Measurements from ENCODE around the gene DGKB. TPM values are rescaled to one million over a fixed set of nuclear protein-coding genes. Genes with fewer than 3 reads are reported as not detected.

DGKB gene
- polyA plus RNA-seq, 1 of the 3 experiments (the other 2 are of a cell fraction), result 2.1 TPM

DNA sequence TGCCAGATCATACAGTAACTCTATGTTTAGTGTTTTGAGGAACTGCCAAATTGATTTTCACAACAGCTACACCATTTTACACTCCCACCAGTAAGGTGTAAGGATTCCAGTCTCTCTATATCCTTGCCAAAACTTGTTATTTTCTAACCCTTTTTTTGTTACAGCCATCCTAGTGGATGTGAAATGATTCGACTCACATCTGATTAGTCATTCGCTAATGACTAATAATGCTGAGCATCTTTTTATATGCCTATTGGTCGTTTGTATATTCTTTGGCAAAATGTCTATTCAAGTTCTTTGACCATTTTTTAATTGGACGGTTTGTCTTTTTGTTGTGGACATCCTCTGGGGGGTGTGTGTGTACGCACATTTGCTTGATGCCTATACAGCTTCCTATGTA is 142.8 kb downstream of the DGKB start:
- 69% methylated on average over 5 of the region's 5 CpGs for WGBS (ENCODE audit: low lambda C conversion rate)
- Histone ChIP-seq H3K79me2 (ENCODE audit: insufficient read depth) (no peaks in the 10 kb centered on the region), H3K9ac (no peak overlapping the region), H3K27ac (ENCODE audit: low read depth in 2 of 2, low read length in 1 of 2) (no peak overlapping the region), H3K27me3 (ENCODE audit: insufficient read depth) (no peaks in the 10 kb centered on the region), H4K20me1 (ENCODE audit: insufficient read depth) (no peaks in the 10 kb centered on the region), H3K4me2 (no peak overlapping the region), H3K36me3 (replicated peaks in 1 of 2; ENCODE audit: control insufficient read depth in 1 of 2, insufficient read depth in 2 of 2, low read length in 1 of 2) (no peaks in the 10 kb centered on the region), H2AFZ (ENCODE audit: low read depth) (no peak overlapping the region), H3K9me2 (no peaks in the 10 kb centered on the region), H3F3A (replicated peaks; ENCODE audit: insufficient read depth) (peaks cover 32% of the 10 kb centered on the region), H3K9me3 (no peaks in the 10 kb centered on the region; the same call in 1 of the 2 replicates), H3K4me1 (ENCODE audit: control insufficient read depth in 1 of 2, insufficient read depth in 2 of 2, low read depth in 1 of 2, low read length in 1 of 2) (peaks cover 15 to 28% of the 10 kb centered on the region in 2 experiments), H3K4me3 (ENCODE audit: low read depth in 2 of 2, low read length in 1 of 2) (no peak overlapping the region)
- CTCF ChIA-PET, result interaction anchor here (0.8 to 1.0 kb wide), 3 partner anchors 11 to 961 kb away, joined by 3 to 4 read pairs (median 3); no protein-coding TSS in a partner anchor
- TF ChIP-seq FOSL2 (IDR thresholded peaks at IDR 0.05; ENCODE audit: borderline replicate concordance, low read depth), result peak; percentile 32; the same call in 1 of the 2 replicates
- no peak for TF ChIP-seq SIN3A (IDR thresholded peaks at IDR 0.05; ENCODE audit: borderline replicate concordance, low read depth, low read length)
- TF ChIP-seq, protein P1, sequence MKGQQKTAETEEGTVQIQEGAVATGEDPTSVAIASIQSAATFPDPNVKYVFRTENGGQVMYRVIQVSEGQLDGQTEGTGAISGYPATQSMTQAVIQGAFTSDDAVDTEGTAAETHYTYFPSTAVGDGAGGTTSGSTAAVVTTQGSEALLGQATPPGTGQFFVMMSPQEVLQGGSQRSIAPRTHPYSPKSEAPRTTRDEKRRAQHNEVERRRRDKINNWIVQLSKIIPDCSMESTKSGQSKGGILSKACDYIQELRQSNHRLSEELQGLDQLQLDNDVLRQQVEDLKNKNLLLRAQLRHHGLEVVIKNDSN (IDR thresholded peaks at IDR 0.05; ENCODE audit: borderline replicate concordance, low read depth), result no peak
- DNase-seq, result no peak
- POLR2A ChIA-PET, result no interaction called here

DNA sequence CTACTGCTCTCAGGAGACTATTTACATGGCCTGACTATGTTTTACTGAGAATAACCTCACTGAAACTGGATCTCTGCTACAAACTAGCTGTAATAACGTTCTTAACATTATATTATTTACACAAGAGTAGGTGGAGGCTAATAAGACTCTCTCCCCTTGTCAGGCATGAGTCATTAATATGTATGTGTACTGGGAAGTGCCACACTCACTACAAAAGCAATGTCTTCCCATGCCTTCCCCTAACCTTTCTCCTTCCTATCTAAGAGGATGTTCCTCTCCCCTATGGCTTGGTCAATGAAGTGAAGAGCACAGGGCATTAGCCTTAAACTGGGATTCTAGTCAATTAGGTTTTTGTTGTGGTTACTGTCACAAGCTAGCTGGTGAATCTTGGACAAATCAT is 147.9 kb downstream of the DGKB start:
- TF ChIP-seq GABPA (IDR thresholded peaks at IDR 0.05; ENCODE audit: low read depth), result no peak
- TF ChIP-seq EP300 (IDR thresholded peaks at IDR 0.05; ENCODE audit: borderline replicate concordance in 1 of 2, low read depth in 1 of 2, low read length in 1 of 2), result no peak
- 0 out of 2 replicates have a peak, but pooled peaks have one; percentile 16 for TF ChIP-seq ELF1 (IDR thresholded peaks at IDR 0.05)
- TF ChIP-seq JUND (IDR thresholded peaks at IDR 0.05), result peak; percentile 46; the same call in 1 of the 2 replicates
- no peak for TF ChIP-seq EZH2phosphoT487 (IDR thresholded peaks at IDR 0.05; ENCODE audit: borderline replicate concordance, low read depth)
- no peak for TF ChIP-seq NRF1 (IDR thresholded peaks at IDR 0.05; ENCODE audit: low read depth, low read length)
- no peak for TF ChIP-seq RXRA (IDR thresholded peaks at IDR 0.05; ENCODE audit: borderline replicate concordance, low read depth)
- TF ChIP-seq, protein P1 (IDR thresholded peaks at IDR 0.05; ENCODE audit: borderline replicate concordance, low read depth), result no peak
- TF ChIP-seq GATA2 (CRISPR knock-in tag; IDR thresholded peaks at IDR 0.05), result no peak
- TF ChIP-seq, protein P2, sequence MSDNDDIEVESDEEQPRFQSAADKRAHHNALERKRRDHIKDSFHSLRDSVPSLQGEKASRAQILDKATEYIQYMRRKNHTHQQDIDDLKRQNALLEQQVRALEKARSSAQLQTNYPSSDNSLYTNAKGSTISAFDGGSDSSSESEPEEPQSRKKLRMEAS (IDR thresholded peaks at IDR 0.05; ENCODE audit: low read depth), result no peak
- peak; percentile 50; the same call in 1 of the 2 replicates for TF ChIP-seq FOSL2 (IDR thresholded peaks at IDR 0.05; ENCODE audit: borderline replicate concordance, low read depth)
- TF ChIP-seq, protein P3, sequence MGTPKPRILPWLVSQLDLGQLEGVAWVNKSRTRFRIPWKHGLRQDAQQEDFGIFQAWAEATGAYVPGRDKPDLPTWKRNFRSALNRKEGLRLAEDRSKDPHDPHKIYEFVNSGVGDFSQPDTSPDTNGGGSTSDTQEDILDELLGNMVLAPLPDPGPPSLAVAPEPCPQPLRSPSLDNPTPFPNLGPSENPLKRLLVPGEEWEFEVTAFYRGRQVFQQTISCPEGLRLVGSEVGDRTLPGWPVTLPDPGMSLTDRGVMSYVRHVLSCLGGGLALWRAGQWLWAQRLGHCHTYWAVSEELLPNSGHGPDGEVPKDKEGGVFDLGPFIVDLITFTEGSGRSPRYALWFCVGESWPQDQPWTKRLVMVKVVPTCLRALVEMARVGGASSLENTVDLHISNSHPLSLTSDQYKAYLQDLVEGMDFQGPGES (IDR thresholded peaks at IDR 0.05; ENCODE audit: low read depth, low read length), result no peak
- TF ChIP-seq TAF1 (IDR thresholded peaks at IDR 0.05; ENCODE audit: borderline replicate concordance, low read depth, low read length), result no peak
- no peak for TF ChIP-seq RCOR1 (IDR thresholded peaks at IDR 0.05; ENCODE audit: low read length)
- TF ChIP-seq RFX5 (IDR thresholded peaks at IDR 0.05; ENCODE audit: low read length), result no peak
- no peaks in the 10 kb centered on the region for H3K9me2 ChIP-seq
- H3K27ac ChIP-seq (ENCODE audit: low read depth in 2 of 2, low read length in 1 of 2), result peak overlapping the region in 1 of 2 experiments; percentile 41; a peak in 2 of 4 replicates
- no peak for DNase-seq
- H4K20me1 ChIP-seq (ENCODE audit: insufficient read depth), result no peaks in the 10 kb centered on the region
- no peak overlapping the region for H3K4me3 ChIP-seq (ENCODE audit: low read depth in 2 of 2, low read length in 1 of 2)
- H3K4me1 ChIP-seq (ENCODE audit: control insufficient read depth in 1 of 2, insufficient read depth in 2 of 2, low read depth in 1 of 2, low read length in 1 of 2), result peaks cover 0 to 12% of the 10 kb centered on the region in 2 experiments; a peak in 2 of 4 replicates
- H3K36me3 ChIP-seq (replicated peaks in 1 of 2; ENCODE audit: control insufficient read depth in 1 of 2, insufficient read depth in 2 of 2, low read length in 1 of 2), result no peaks in the 10 kb centered on the region
- H2AFZ ChIP-seq (ENCODE audit: low read depth), result peak overlapping the region; percentile 50
- H3K27me3 ChIP-seq (ENCODE audit: insufficient read depth), result no peaks in the 10 kb centered on the region
- H3K4me2 ChIP-seq, result peak overlapping the region; percentile 25
- WGBS (ENCODE audit: low lambda C conversion rate), result 30% methylated on average over 1 of the region's 1 CpG
- no peaks in the 10 kb centered on the region; the same call in 1 of the 2 replicates for H3K9me3 ChIP-seq
- ChIA-PET CTCF (interaction anchor here (0.9 to 1.1 kb wide), 2 partner anchors 19 to 261 kb away, joined by 3 read pairs; no protein-coding TSS in a partner anchor), POLR2A (no interaction called here)
- H3F3A ChIP-seq (replicated peaks; ENCODE audit: insufficient read depth), result peaks cover 18% of the 10 kb centered on the region
- no peaks in the 10 kb centered on the region for H3K79me2 ChIP-seq (ENCODE audit: insufficient read depth)
- no peak overlapping the region for H3K9ac ChIP-seq

All from SK-N-SH (cell line).